Adrenal gland (tissue), 12 donors: ENCODE measurements around the gene OSCP1. TPM values are rescaled to one million over a fixed set of nuclear protein-coding genes. Genes with fewer than 3 reads are reported as not detected.

Source experiments
- DNase-seq, 7 donors: peaks; one replicate each; pipeline ENCODE4 v3.0.0-alpha.2; 2019 to 2020
- H3K27ac ChIP-seq, 5 donors: fragments of 200-600 bp; sonication (generic) in 4 of 5; 1 replicate in 3 of 5; 2 replicates in 2 of 5; pipeline versions ENCODE4 v1.5.1 to v1.8.0; 2016 to 2020; ENCODE audit warnings: mild to moderate bottlenecking in 1 of 5
- H3K27me3 ChIP-seq: fragments of 200-600 bp; 2 replicates; pipeline ENCODE4 v1.8.0; 2021
- H3K36me3 ChIP-seq, 2 donors: fragments of 200-600 bp; replicated peaks in 1 of 2; 1 replicate in 1 of 2; 2 replicates in 1 of 2; pipeline versions ENCODE4 v1.5.1 to v1.8.0; 2018 to 2022
- H3K4me1 ChIP-seq, 2 donors: fragments of 200-600 bp; replicated peaks in 1 of 2; 1 replicate in 1 of 2; 2 replicates in 1 of 2; pipeline versions ENCODE4 v1.5.1 to v1.8.0; 2018 to 2021
- H3K4me3 ChIP-seq, 4 donors: fragments of 200-600 bp; sonication (generic) in 3 of 4; one replicate each; pipeline ENCODE4 v1.5.1; 2016 to 2018
- H3K9me3 ChIP-seq, 3 donors: fragments of 200-600 bp; sonication (generic) in 1 of 3; replicated peaks in 1 of 3; 1 replicate in 2 of 3; 2 replicates in 1 of 3; pipeline versions ENCODE4 v1.5.1 to v1.8.0; 2016 to 2021
- POLR2A ChIP-seq, 2 donors: fragments of 450-650 bp; IDR thresholded peaks; one replicate each; pipeline ENCODE4 v1.6.1; 2017; ENCODE audit warnings: antibody characterized with exemption in 2 of 2, mild to moderate bottlenecking in 2 of 2, moderate library complexity in 1 of 2
- WGBS, 4 donors: extraction: QIAGEN DNeasy Blood & Tissue Kit in 2 of 4; methylation state at CpG; one replicate each; pipeline versions ENCODE4 v1.1.5 to v1.1.7; 2013 to 2017; 5-methylcytosine and 5-hydroxymethylcytosine counted together
- intact Hi-C, 2 donors: fragments of 100-400 bp; cut with DNase I; formaldehyde crosslinking; loops; one replicate each; pipeline versions ENCODE4 v1.14.1 to v1.15.0; 2022 to 2023
- polyA plus RNA-seq, 3 donors: library from polyadenylated mRNA; stranded (reverse); fragments of 200-250 nt in 2 of 3; fragments of 350-450 nt in 1 of 3; fragmentation: Illumina TruSeq in 1 of 3; extraction: RNeasy Lipid Tissue Mini Kit (QIAGEN cat#74804) in 1 of 3; gene quantifications; one replicate each; pipeline ENCODE4 v1.2.3, GENCODE V29; 2013 to 2014
- total RNA-seq, 9 donors: library from RNA; depleted of rRNA in 4 of 9; stranded (reverse); fragments of >200 nt in 4 of 9; fragments of 120-200 nt in 1 of 9; fragmentation: NEBNext Ultra II Directional in 1 of 9; extraction: Animal tissue kit (Norgen Biotek cat#: 25700) in 1 of 9; gene quantifications; one replicate each; pipeline versions ENCODE4 v1.1.0 to v1.2.4, GENCODE V29; 2013 to 2023
- TF ChIP-seq, protein P1 (sequence below), 6 experiments: fragments of 450-650 bp in 4 of 6; fragments of 200-600 bp in 2 of 6; sonication (generic) in 1 of 6; IDR thresholded peaks; 1 replicate in 5 of 6; 2 replicates in 1 of 6; pipeline versions ENCODE4 v1.5.1 to v1.8.0; 2016 to 2021; ENCODE audit warnings: antibody characterized with exemption in 6 of 6, mild to moderate bottlenecking in 2 of 6, moderate library complexity in 1 of 6
- donor health status: healthy with polysubstance abuse.
- donor health status: Bipolar disorder and iron deficiency.
- donor health status: DM: yes; HTN: yes; CAD: no.
- donor health status: DM: no; HTN: no; CAD: no.
- donor health status: DM: no; HTN: no; CAD: no.
- donor health status: DM: yes; HTN: yes; CAD: no.

OSCP1 gene
- total and polyA plus RNA-seq, 12 donors: 5.5 to 29.9 (median 11.6) TPM

DNA sequence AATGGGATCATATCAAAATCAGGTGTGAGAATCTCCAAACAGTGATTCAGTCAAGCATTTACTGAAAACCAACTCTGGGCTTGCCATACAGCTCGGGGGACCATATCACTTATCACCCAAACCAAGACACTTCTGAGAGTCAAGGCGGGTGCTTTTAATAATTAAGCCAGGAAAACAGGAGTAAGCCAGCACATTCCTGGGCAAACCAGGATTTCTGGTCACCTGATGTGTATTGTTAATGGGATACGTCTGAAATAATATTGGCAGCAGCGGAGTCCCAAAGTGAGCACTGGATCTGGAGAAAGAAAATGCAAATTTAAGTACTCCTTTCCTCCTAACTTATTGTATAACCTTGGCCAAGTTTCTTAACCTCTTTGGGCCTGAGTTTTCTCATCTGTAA is 17.6 kb downstream of the OSCP1 start:
- Histone ChIP-seq H3K27me3 (no peaks in the 10 kb centered on the region), H3K4me1 (no peaks in the 10 kb centered on the region), H3K27ac (no peak overlapping the region), H3K36me3 (peaks cover 0 to 19% of the 10 kb centered on the region in 2 donors), H3K9me3 (no peaks in the 10 kb centered on the region), H3K4me3 (no peak overlapping the region)
- intact Hi-C loops: no loop called here
- WGBS, 4 donors: 75 to 98% (median 89%) methylated on average over 3 to 4 of the region's 4 CpGs
- no peak for DNase-seq
- no peak for TF ChIP-seq POLR2A (IDR thresholded peaks at IDR 0.05)
- TF ChIP-seq, protein P1, sequence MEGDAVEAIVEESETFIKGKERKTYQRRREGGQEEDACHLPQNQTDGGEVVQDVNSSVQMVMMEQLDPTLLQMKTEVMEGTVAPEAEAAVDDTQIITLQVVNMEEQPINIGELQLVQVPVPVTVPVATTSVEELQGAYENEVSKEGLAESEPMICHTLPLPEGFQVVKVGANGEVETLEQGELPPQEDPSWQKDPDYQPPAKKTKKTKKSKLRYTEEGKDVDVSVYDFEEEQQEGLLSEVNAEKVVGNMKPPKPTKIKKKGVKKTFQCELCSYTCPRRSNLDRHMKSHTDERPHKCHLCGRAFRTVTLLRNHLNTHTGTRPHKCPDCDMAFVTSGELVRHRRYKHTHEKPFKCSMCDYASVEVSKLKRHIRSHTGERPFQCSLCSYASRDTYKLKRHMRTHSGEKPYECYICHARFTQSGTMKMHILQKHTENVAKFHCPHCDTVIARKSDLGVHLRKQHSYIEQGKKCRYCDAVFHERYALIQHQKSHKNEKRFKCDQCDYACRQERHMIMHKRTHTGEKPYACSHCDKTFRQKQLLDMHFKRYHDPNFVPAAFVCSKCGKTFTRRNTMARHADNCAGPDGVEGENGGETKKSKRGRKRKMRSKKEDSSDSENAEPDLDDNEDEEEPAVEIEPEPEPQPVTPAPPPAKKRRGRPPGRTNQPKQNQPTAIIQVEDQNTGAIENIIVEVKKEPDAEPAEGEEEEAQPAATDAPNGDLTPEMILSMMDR (IDR thresholded peaks at IDR 0.05): no peak

DNA sequence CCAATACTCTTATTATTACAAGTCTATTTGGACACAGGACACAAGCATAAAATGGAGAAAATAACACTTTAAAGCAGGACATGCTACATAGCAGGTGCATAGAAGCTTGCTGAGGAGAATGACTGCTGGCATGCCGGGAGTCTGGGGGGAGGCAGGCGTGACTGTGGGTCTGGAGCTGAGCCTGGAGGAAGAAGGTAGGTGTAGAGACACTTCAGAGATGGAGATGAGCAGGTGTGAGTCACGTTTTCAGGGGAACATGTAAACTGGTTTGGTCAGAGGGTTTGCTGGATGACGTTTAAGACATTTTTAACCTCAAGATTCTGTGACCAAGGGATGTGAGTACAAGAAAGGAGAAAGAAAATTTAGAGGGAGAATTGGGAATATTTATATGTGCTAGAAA is 24.5 kb downstream of the OSCP1 start:
- DNase-seq: no peak
- Histone ChIP-seq H3K4me3 (no peak overlapping the region), H3K9me3 (no peaks in the 10 kb centered on the region), H3K36me3 (no peaks in the 10 kb centered on the region), H3K27me3 (no peaks in the 10 kb centered on the region), H3K27ac (no peak overlapping the region), H3K4me1 (no peaks in the 10 kb centered on the region)
- WGBS, 4 donors: 81 to 90% (median 86%) methylated on average over 4 of the region's 4 CpGs
- intact Hi-C loops: no loop called here
- TF ChIP-seq, protein P1 (IDR thresholded peaks at IDR 0.05): no peak
- no peak for TF ChIP-seq POLR2A (IDR thresholded peaks at IDR 0.05)

DNA sequence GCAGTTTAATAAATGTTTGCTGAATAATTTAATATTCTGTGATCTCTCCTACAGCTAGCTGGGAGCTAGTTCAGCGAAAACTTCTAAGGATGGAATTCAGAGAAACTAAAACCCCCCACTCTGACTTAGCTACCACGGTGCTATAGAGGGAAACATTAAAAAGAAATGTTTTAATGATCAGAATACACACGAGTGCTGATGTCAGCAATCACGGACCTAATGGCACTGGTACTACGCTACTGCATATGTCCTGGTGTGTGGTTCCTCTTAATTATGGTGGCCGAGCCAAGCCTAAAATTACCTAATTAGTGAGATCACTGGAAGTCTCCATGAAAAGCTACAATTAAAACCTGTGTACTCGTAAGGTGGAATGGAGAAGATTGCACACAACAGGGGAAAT is 28.6 kb downstream of the OSCP1 start:
- WGBS, 4 donors: 84 to 87% (median 86%) methylated on average over 7 of the region's 7 CpGs
- DNase-seq: no peak
- Histone ChIP-seq H3K9me3 (no peaks in the 10 kb centered on the region), H3K4me3 (no peak overlapping the region), H3K27ac (no peak overlapping the region), H3K36me3 (no peaks in the 10 kb centered on the region), H3K4me1 (peaks cover 3 to 6% of the 10 kb centered on the region in 2 donors), H3K27me3 (no peaks in the 10 kb centered on the region)
- no peak for TF ChIP-seq POLR2A (IDR thresholded peaks at IDR 0.05)
- TF ChIP-seq, protein P1 (IDR thresholded peaks at IDR 0.05): no peak
- intact Hi-C loops: loop anchor here in 1 of 2 donors (5.0 kb wide), 1 partner anchor 79 kb away; no protein-coding TSS in a partner anchor

DNA sequence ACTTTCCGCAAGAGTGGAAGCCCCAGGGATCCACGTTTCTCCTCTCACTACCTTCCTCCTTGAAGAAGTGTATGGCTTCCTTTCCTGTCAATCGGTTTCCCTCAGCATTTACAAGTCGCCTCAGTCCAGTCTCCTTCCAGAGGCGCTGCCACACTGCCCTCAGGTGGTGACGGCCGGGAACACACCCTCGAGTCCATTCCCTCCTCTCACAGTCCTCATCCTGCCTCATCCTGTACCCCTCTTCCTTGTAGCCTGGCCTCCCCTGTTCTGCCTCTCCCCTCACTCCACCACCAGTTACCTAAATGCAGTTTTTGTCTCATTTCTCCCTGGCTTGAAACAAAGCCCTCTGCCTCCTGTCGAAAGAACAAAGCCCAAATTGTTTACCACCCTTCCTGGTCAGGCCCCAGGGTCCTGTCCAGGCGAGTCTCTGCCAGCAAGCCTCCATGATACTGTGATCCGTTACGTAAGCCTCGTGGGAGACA is 29.4 kb downstream of the OSCP1 start:
- no peaks in the 10 kb centered on the region for H3K27me3 ChIP-seq
- peaks cover 3 to 6% of the 10 kb centered on the region in 2 donors for H3K4me1 ChIP-seq
- peak; percentile 78 to 95 (median 86) for DNase-seq
- H3K4me3 ChIP-seq: no peak overlapping the region
- H3K27ac ChIP-seq: no peak overlapping the region
- WGBS, 4 donors: 13 to 17% (median 15%) methylated on average over 12 to 13 of the region's 13 CpGs
- intact Hi-C loops: loop anchor here in 1 of 2 donors (5.0 kb wide), 1 partner anchor 79 kb away; no protein-coding TSS in a partner anchor
- H3K36me3 ChIP-seq: no peaks in the 10 kb centered on the region
- TF ChIP-seq POLR2A (IDR thresholded peaks at IDR 0.05): no peak
- TF ChIP-seq, protein P1 (IDR thresholded peaks at IDR 0.05): peak; percentile 82 to 95 (median 94)
- H3K9me3 ChIP-seq: no peaks in the 10 kb centered on the region
